Activated T-cell treated with anti-CD3 and anti-CD28 coated beads, Interleukin-2, amount 50 U/mL, for 1 hour (primary cell): ENCODE measurements around the gene DCTD.

ENCODE experiments used
- DNase-seq: peaks from one replicate; pipeline ENCODE4 v3.0.0-alpha.2; 2020

The DCTD gene

GRCh38 chr4:182866746-182867145, 50.4 kb downstream of the DCTD start:
- DNase-seq: no peak

GRCh38 chr4:182863501-182863900, 53.7 kb downstream of the DCTD start:
- no peak for DNase-seq

GRCh38 chr4:182862921-182863320, 54.3 kb downstream of the DCTD start:
- DNase-seq: no peak

- DNase-seq: no peak
Observed at GRCh38 chr4:182862141-182862875, 54.9 kb downstream of the DCTD start.

GRCh38 chr4:182861346-182861745, 55.8 kb downstream of the DCTD start:
- no peak for DNase-seq

- DNase-seq: no peak
Observed at GRCh38 chr4:182859730-182860129, 57.5 kb downstream of the DCTD start.

- no peak for DNase-seq
Observed at GRCh38 chr4:182858711-182859110, 58.5 kb downstream of the DCTD start.

- DNase-seq: no peak
Observed at GRCh38 chr4:182856862-182857261, 60.3 kb downstream of the DCTD start.

GRCh38 chr4:182855877-182856276, 61.3 kb downstream of the DCTD start:
- DNase-seq: no peak

GRCh38 chr4:182855312-182855711, 61.9 kb downstream of the DCTD start:
- no peak for DNase-seq

- DNase-seq: no peak
Observed at GRCh38 chr4:182854466-182854865, 62.7 kb downstream of the DCTD start.

- DNase-seq: no peak
Observed at GRCh38 chr4:182853731-182854330, 63.4 kb downstream of the DCTD start.

GRCh38 chr4:182848685-182849084, 68.5 kb downstream of the DCTD start:
- DNase-seq: no peak

GRCh38 chr4:182847576-182848450, 69.4 kb downstream of the DCTD start:
- no peak for DNase-seq

GRCh38 chr4:182846036-182846435, 71.2 kb downstream of the DCTD start:
- DNase-seq: no peak

- no peak for DNase-seq
Observed at GRCh38 chr4:182845618-182846017, 71.6 kb downstream of the DCTD start.

- DNase-seq: no peak
Observed at GRCh38 chr4:182843808-182844325, 73.3 kb downstream of the DCTD start.

GRCh38 chr4:182842759-182843390, 74.3 kb downstream of the DCTD start:
- no peak for DNase-seq

GRCh38 chr4:182842104-182842600, 75.0 kb downstream of the DCTD start:
- DNase-seq: no peak

GRCh38 chr4:182840108-182840507, 77.1 kb downstream of the DCTD start:
- DNase-seq: no peak
